Kidney (tissue), 14 donors: ENCODE data around the gene SLC25A13. TPM values are rescaled to one million over a fixed set of nuclear protein-coding genes. Genes with fewer than 3 reads are reported as not detected.
A peak's percentile ranks its signal among the peaks of the same experiment; 100 is the strongest.

Experiments
- DNase-seq, 5 donors: peaks; one replicate each; pipeline ENCODE4 v3.0.0-alpha.2; 2013 to 2020
- FAIRE-seq: peaks from 2 replicates; lab custom pipeline; 2012; peaks lifted over from hg19 to GRCh38; lab: Jason Lieb, UNC
- H3K27ac ChIP-seq, 2 donors: one replicate each; pipeline ENCODE4 v1.7.0; 2013; ENCODE audit warnings: low read depth in 2 of 2, low read length in 2 of 2, inconsistent platforms in 1 of 2
- H3K27me3 ChIP-seq: one replicate; pipeline ENCODE4 v1.7.1; 2013; ENCODE audit warnings: low read length, inconsistent platforms; ENCODE audit not compliant: control insufficient read depth, insufficient read depth
- H3K36me3 ChIP-seq, 3 donors: one replicate each; pipeline versions ENCODE4 v1.7.0 to v1.7.1; 2013; ENCODE audit warnings: low read length in 3 of 3, control low read depth in 1 of 3, inconsistent platforms in 1 of 3; ENCODE audit not compliant: insufficient read depth in 3 of 3, control insufficient read depth in 2 of 3
- H3K4me1 ChIP-seq, 3 donors: one replicate each; pipeline versions ENCODE4 v1.7.0 to v1.7.1; 2013; ENCODE audit warnings: low read length in 3 of 3, inconsistent platforms in 1 of 3, low read depth in 1 of 3; ENCODE audit not compliant: control insufficient read depth in 2 of 3, insufficient read depth in 2 of 3
- H3K4me3 ChIP-seq, 3 donors: one replicate each; pipeline versions ENCODE4 v1.7.0 to v1.8.1; 2013; ENCODE audit warnings: low read length in 3 of 3, control low read depth in 1 of 3, inconsistent platforms in 1 of 3
- H3K9ac ChIP-seq, 3 donors: one replicate each; pipeline versions ENCODE4 v1.7.0 to v1.7.1; 2013; ENCODE audit warnings: low read length in 3 of 3, control low read depth in 1 of 3, inconsistent platforms in 1 of 3
- H3K9me3 ChIP-seq, 3 donors: one replicate each; pipeline versions ENCODE4 v1.7.0 to v1.7.1; 2013; ENCODE audit warnings: low read length in 3 of 3, control low read depth in 1 of 3, inconsistent platforms in 1 of 3; ENCODE audit not compliant: control insufficient read depth in 2 of 3, insufficient read depth in 1 of 3
- intact Hi-C: fragments of 100-400 bp; cut with DNase I; formaldehyde crosslinking; loops from one replicate; pipeline ENCODE4 v1.11.1; 2022
- polyA plus RNA-seq: library from polyadenylated mRNA; stranded (reverse); fragments of 350-450 nt; fragmentation: Illumina TruSeq; extraction: RNeasy Lipid Tissue Mini Kit (QIAGEN cat#74804); gene quantifications from one replicate; pipeline ENCODE4 v1.2.3, GENCODE V29; 2014; ENCODE audit warnings: low read depth, low replicate concordance; ENCODE audit not compliant: insufficient read depth
- total RNA-seq: library from RNA; stranded (reverse); fragmentation: NEBNext Ultra II Directional; extraction: Animal tissue kit (Norgen Biotek cat#: 25700); gene quantifications from one replicate; pipeline ENCODE4 v1.2.1, GENCODE V29; 2021
- TF ChIP-seq, protein P1 (sequence below): IDR thresholded peaks from 3 replicates; pipeline ENCODE4 v1.5.1; 2012; ENCODE audit warnings: mild to moderate bottlenecking, moderate library complexity, borderline replicate concordance; ENCODE audit not compliant: insufficient read depth; ENCODE audit errors: extremely low read depth
- donor health status: control.
- donor health status: control.
- donor health status: control.
- donor health status: control.
- donor health status: control.
- donor health status: DM: yes; HTN: yes; CAD: no.
- donor health status: Normal renal cell carcinoma (clear cell type).

The SLC25A13 gene
- total and polyA plus RNA-seq, 2 donors from 2014 or later = 23.9 to 32.1 TPM

DNA sequence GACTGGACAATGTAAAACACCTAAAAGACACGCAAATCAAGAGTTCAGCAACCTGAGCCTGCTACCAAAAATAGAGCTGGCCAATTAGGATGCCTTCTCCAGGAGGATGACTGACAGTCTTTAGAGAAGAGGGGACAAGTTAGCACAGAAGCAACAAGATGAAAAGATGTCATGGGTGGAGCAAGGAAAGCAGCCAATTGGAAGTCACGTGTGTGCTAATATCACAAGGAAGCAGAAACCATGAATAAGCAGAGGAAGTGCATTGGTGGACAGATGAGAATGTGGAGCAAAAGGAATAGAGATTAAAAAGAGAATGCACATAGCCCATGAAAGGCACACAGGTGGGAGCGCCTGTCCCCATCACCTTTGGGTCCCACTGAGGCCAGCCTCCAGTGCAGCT is 148.1 kb downstream of the SLC25A13 start:
- Histone ChIP-seq H3K27ac (no peak overlapping the region), H3K4me3 (no peak overlapping the region), H3K9ac (no peak overlapping the region), H3K9me3 (no peaks in the 10 kb centered on the region), H3K4me1 (peaks cover 0 to 3% (median 0%) of the 10 kb centered on the region in 3 donors), H3K27me3 (no peaks in the 10 kb centered on the region), H3K36me3 (peaks cover 0 to 5% (median 4%) of the 10 kb centered on the region in 3 donors)
- no peak for FAIRE-seq
- intact Hi-C loops = no loop called here
- DNase-seq = no peak
- TF ChIP-seq, protein P1, sequence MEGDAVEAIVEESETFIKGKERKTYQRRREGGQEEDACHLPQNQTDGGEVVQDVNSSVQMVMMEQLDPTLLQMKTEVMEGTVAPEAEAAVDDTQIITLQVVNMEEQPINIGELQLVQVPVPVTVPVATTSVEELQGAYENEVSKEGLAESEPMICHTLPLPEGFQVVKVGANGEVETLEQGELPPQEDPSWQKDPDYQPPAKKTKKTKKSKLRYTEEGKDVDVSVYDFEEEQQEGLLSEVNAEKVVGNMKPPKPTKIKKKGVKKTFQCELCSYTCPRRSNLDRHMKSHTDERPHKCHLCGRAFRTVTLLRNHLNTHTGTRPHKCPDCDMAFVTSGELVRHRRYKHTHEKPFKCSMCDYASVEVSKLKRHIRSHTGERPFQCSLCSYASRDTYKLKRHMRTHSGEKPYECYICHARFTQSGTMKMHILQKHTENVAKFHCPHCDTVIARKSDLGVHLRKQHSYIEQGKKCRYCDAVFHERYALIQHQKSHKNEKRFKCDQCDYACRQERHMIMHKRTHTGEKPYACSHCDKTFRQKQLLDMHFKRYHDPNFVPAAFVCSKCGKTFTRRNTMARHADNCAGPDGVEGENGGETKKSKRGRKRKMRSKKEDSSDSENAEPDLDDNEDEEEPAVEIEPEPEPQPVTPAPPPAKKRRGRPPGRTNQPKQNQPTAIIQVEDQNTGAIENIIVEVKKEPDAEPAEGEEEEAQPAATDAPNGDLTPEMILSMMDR = no peak

DNA sequence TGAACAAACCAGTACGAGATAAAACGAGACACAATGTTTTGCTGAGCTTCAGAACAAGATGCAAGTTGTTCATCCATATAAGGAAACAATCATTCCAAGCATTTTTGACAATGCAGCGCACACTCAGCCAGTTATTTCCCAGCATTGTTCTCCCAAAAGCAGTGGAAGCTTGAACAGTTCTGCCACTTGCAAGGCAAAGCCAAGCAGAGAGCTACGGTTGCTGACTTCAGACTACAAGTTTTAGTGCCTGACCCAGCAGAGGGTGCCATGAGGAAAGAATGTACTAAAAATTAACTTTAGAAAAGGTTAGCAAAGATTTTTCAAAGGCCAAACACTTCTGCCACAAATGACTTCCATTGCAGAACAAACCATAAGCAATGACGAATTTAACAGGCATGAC is 152.5 kb downstream of the SLC25A13 start:
- Histone ChIP-seq H3K27ac (no peak overlapping the region), H3K4me3 (no peak overlapping the region), H3K9ac (no peak overlapping the region), H3K27me3 (no peaks in the 10 kb centered on the region), H3K4me1 (no peaks in the 10 kb centered on the region), H3K9me3 (no peaks in the 10 kb centered on the region), H3K36me3 (peaks cover 0 to 15% (median 5%) of the 10 kb centered on the region in 3 donors)
- intact Hi-C loops = no loop called here
- TF ChIP-seq, protein P1 = no peak
- DNase-seq (peak in 3 of 5 donors; percentile 33 to 61 (median 56)), FAIRE-seq (no peak)

DNA sequence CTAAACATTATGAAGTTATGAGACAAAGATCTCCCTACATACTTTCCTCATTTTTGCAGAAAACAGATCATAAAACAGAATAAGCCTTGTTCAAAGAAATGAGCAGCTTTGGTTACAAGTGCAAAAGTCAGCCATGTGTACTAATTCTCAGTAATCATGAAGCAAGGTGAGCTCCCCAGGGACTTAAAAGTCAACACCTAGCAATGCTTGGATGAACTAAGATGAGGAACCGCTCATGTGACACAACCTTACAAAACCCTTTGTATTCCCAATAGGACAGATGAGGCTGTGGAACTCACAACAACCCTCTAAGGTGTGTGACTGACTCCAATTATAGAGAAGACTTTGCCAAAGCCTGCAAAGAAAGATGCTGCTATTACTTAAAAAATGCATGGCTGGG is 154.5 kb downstream of the SLC25A13 start:
- Histone ChIP-seq H3K27ac (no peak overlapping the region), H3K4me1 (no peaks in the 10 kb centered on the region), H3K9ac (no peak overlapping the region), H3K27me3 (no peaks in the 10 kb centered on the region), H3K4me3 (no peak overlapping the region), H3K36me3 (peaks cover 0 to 15% (median 9%) of the 10 kb centered on the region in 3 donors), H3K9me3 (no peaks in the 10 kb centered on the region)
- intact Hi-C loops = no loop called here
- TF ChIP-seq, protein P1 = no peak
- FAIRE-seq (no peak), DNase-seq (no peak)

DNA sequence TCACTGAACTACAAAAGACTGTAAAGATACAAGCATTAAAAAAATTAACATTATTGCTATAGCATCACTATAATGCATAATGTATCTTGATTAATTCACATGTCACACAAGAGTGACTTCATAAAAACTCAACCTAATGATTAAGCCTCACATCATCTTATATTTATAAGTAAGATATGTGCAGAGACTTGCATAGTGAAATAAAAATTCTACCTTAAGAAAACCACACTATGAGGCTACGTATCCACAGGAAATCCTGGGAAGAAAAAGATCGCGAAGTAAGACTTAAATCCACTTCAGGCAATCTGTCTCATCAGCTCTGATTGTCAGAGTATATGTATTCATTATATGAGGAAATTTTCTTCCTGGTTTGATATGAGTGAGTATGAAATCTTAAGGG is 160.0 kb downstream of the SLC25A13 start:
- TF ChIP-seq, protein P1 = no peak
- FAIRE-seq (no peak), DNase-seq (no peak)
- H3K27me3 ChIP-seq = no peaks in the 10 kb centered on the region
- H3K4me1 ChIP-seq = no peaks in the 10 kb centered on the region
- H3K36me3 ChIP-seq = peaks cover 0 to 12% (median 10%) of the 10 kb centered on the region in 3 donors
- no peak overlapping the region for H3K4me3 ChIP-seq
- no peaks in the 10 kb centered on the region for H3K9me3 ChIP-seq
- H3K27ac ChIP-seq = no peak overlapping the region
- H3K9ac ChIP-seq = no peak overlapping the region
- intact Hi-C loops = no loop called here
